ENCODE results near the gene NCAM2. TPM values are rescaled to one million over a fixed set of nuclear protein-coding genes. Genes with fewer than 3 reads are reported as not detected.

The NCAM2 gene
- total RNA-seq, 1 donor from 2014 or later, result 0.84 TPM

GRCh38 chr21:21183092-21183491 lies 184.9 kb downstream of the NCAM2 start:
- Histone ChIP-seq H3K9me3 (ENCODE audit: low read depth) (no peaks in the 10 kb centered on the region), H4K20me1 (ENCODE audit: low read depth) (no peaks in the 10 kb centered on the region), H3F3A (ENCODE audit: low read depth) (no peaks in the 10 kb centered on the region), H3K79me2 (ENCODE audit: low read depth) (no peaks in the 10 kb centered on the region), H3K9ac (no peak overlapping the region), H3K27ac (no peak overlapping the region), H3K4me3 (no peak overlapping the region), H2AFZ (replicated peaks) (no peak overlapping the region), H3K27me3 (no peaks in the 10 kb centered on the region), H3K4me1 (no peaks in the 10 kb centered on the region), H3K4me2 (no peak overlapping the region), H3K36me3 (no peaks in the 10 kb centered on the region)
- Mint-ChIP-seq H3K4me3 (no peak overlapping the region), H3K9me3 (no peaks in the 10 kb centered on the region), H3K27ac (no peak overlapping the region), H3K36me3 (no peaks in the 10 kb centered on the region), H3K4me1 (no peaks in the 10 kb centered on the region), H3K27me3 (ENCODE audit: insufficient read depth, low read depth) (no peaks in the 10 kb centered on the region)
- TF ChIP-seq CTCF (IDR thresholded peaks at IDR 0.05) (no peak), EZH2phosphoT487 (IDR thresholded peaks at IDR 0.05) (no peak), EZH2 (IDR thresholded peaks at IDR 0.05) (no peak)
- DNase-seq (ENCODE audit: low spot score), result no peak

GRCh38 chr21:21184771-21185528 lies 186.7 kb downstream of the NCAM2 start:
- Histone ChIP-seq H3K79me2 (ENCODE audit: low read depth) (no peaks in the 10 kb centered on the region), H3K27me3 (no peaks in the 10 kb centered on the region), H3K4me1 (no peaks in the 10 kb centered on the region), H2AFZ (replicated peaks) (no peak overlapping the region), H3K4me3 (no peak overlapping the region), H4K20me1 (ENCODE audit: low read depth) (no peaks in the 10 kb centered on the region), H3K36me3 (no peaks in the 10 kb centered on the region), H3K9ac (no peak overlapping the region), H3K27ac (no peak overlapping the region), H3F3A (ENCODE audit: low read depth) (no peaks in the 10 kb centered on the region), H3K9me3 (ENCODE audit: low read depth) (no peaks in the 10 kb centered on the region), H3K4me2 (no peak overlapping the region)
- TF ChIP-seq CTCF (IDR thresholded peaks at IDR 0.05), result no peak
- TF ChIP-seq EZH2phosphoT487 (IDR thresholded peaks at IDR 0.05), result no peak
- TF ChIP-seq EZH2 (IDR thresholded peaks at IDR 0.05), result no peak
- H3K4me1 Mint-ChIP-seq, result no peaks in the 10 kb centered on the region
- H3K36me3 Mint-ChIP-seq, result no peaks in the 10 kb centered on the region
- no peak overlapping the region for H3K4me3 Mint-ChIP-seq
- no peaks in the 10 kb centered on the region for H3K27me3 Mint-ChIP-seq (ENCODE audit: insufficient read depth, low read depth)
- no peaks in the 10 kb centered on the region for H3K9me3 Mint-ChIP-seq
- no peak overlapping the region for H3K27ac Mint-ChIP-seq
- no peak for DNase-seq (ENCODE audit: low spot score)

- Histone ChIP-seq H3K79me2 (ENCODE audit: low read depth) (no peaks in the 10 kb centered on the region), H4K20me1 (ENCODE audit: low read depth) (no peaks in the 10 kb centered on the region), H3F3A (ENCODE audit: low read depth) (no peaks in the 10 kb centered on the region), H3K27ac (no peak overlapping the region), H3K4me1 (no peaks in the 10 kb centered on the region), H3K4me3 (no peak overlapping the region), H3K9ac (no peak overlapping the region), H3K36me3 (no peaks in the 10 kb centered on the region), H2AFZ (replicated peaks) (no peak overlapping the region), H3K9me3 (ENCODE audit: low read depth) (no peaks in the 10 kb centered on the region), H3K4me2 (no peak overlapping the region), H3K27me3 (no peaks in the 10 kb centered on the region)
- no peak for DNase-seq (ENCODE audit: low spot score)
- H3K27ac Mint-ChIP-seq, result no peak overlapping the region
- no peaks in the 10 kb centered on the region for H3K27me3 Mint-ChIP-seq (ENCODE audit: insufficient read depth, low read depth)
- no peak overlapping the region for H3K4me3 Mint-ChIP-seq
- no peaks in the 10 kb centered on the region for H3K4me1 Mint-ChIP-seq
- no peaks in the 10 kb centered on the region for H3K36me3 Mint-ChIP-seq
- TF ChIP-seq EZH2phosphoT487 (IDR thresholded peaks at IDR 0.05), result no peak
- no peaks in the 10 kb centered on the region for H3K9me3 Mint-ChIP-seq
Observed at GRCh38 chr21:21187579-21187978, 189.4 kb downstream of the NCAM2 start.

- H3K4me3 Mint-ChIP-seq, result no peak overlapping the region
- no peaks in the 10 kb centered on the region for H3K9me3 Mint-ChIP-seq
- no peaks in the 10 kb centered on the region for H3K4me1 Mint-ChIP-seq
- no peaks in the 10 kb centered on the region for H3K27me3 Mint-ChIP-seq (ENCODE audit: insufficient read depth, low read depth)
- Histone ChIP-seq H3K4me2 (no peak overlapping the region), H4K20me1 (ENCODE audit: low read depth) (no peaks in the 10 kb centered on the region), H3K9me3 (ENCODE audit: low read depth) (no peaks in the 10 kb centered on the region), H3K4me3 (no peak overlapping the region), H3K9ac (no peak overlapping the region), H3K27me3 (no peaks in the 10 kb centered on the region), H3K79me2 (ENCODE audit: low read depth) (no peaks in the 10 kb centered on the region), H3K36me3 (no peaks in the 10 kb centered on the region), H2AFZ (replicated peaks) (no peak overlapping the region), H3F3A (ENCODE audit: low read depth) (no peaks in the 10 kb centered on the region), H3K4me1 (no peaks in the 10 kb centered on the region), H3K27ac (no peak overlapping the region)
- no peak for DNase-seq (ENCODE audit: low spot score)
- H3K36me3 Mint-ChIP-seq, result no peaks in the 10 kb centered on the region
- TF ChIP-seq CTCF (IDR thresholded peaks at IDR 0.05) (no peak), EZH2phosphoT487 (IDR thresholded peaks at IDR 0.05) (no peak), EZH2 (IDR thresholded peaks at IDR 0.05) (no peak)
- H3K27ac Mint-ChIP-seq, result no peak overlapping the region
Observed at GRCh38 chr21:21188513-21189195, 190.4 kb downstream of the NCAM2 start.

Measured in neural progenitor cell (in vitro differentiated cells).